ENCODE data around the gene FLNB.

- TF ChIP-seq, protein P1, sequence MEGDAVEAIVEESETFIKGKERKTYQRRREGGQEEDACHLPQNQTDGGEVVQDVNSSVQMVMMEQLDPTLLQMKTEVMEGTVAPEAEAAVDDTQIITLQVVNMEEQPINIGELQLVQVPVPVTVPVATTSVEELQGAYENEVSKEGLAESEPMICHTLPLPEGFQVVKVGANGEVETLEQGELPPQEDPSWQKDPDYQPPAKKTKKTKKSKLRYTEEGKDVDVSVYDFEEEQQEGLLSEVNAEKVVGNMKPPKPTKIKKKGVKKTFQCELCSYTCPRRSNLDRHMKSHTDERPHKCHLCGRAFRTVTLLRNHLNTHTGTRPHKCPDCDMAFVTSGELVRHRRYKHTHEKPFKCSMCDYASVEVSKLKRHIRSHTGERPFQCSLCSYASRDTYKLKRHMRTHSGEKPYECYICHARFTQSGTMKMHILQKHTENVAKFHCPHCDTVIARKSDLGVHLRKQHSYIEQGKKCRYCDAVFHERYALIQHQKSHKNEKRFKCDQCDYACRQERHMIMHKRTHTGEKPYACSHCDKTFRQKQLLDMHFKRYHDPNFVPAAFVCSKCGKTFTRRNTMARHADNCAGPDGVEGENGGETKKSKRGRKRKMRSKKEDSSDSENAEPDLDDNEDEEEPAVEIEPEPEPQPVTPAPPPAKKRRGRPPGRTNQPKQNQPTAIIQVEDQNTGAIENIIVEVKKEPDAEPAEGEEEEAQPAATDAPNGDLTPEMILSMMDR (IDR thresholded peaks at IDR 0.05), result no peak
- TF ChIP-seq POLR2A (IDR thresholded peaks at IDR 0.05), result no peak
Observed at GRCh38 chr3:58170376-58170775, 162.2 kb downstream of the FLNB start.

All from Peyer's patch (tissue), 4 donors.